Measurements from ENCODE around the gene OSTN.

DNA sequence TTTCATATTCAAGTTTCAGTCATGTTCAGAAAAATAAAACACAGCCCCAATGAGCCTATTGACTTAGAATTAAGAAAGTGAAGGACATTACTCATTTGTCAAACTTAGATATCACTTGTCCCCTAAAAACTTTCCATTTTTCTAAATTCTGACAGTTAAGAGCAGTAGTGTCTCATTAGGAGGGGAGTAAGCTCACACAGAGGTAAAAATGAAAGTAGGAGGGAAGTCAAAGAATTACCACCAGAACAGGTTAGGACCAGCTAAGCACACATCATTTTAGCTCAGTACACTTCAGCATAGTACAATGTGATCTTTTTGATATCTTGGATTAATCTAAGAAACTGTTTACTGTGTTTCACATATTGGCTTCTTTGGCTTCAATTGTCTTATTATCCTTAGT is 64.3 kb downstream of the OSTN start:
- TF ChIP-seq CTCF (IDR thresholded peaks at IDR 0.05; ENCODE audit: borderline replicate concordance, extremely low read depth, low read length, poor library complexity, severe bottlenecking), result no peak
- TF ChIP-seq EZH2 (IDR thresholded peaks at IDR 0.05; ENCODE audit: borderline replicate concordance, low read depth, low read length, severe bottlenecking), result no peak
